Activated T-cell treated with anti-CD3 and anti-CD28 coated beads, Interleukin-2, amount 50 U/mL, for 72 hours (primary cell): Measurements from ENCODE around the gene ACER1. TPM values are rescaled to one million over a fixed set of nuclear protein-coding genes. Genes with fewer than 3 reads are reported as not detected.
"Not testable (repeated sequence)": the region's sequence is repeated elsewhere in the genome, so short reads cannot be mapped to it uniquely, and the experiment has no call there.

Source experiments
- ATAC-seq, 2 donors: fragments of 150-1000 bp; cut with Tn5 transposase; replicated peaks in 1 of 2; 2 replicates each; pipeline ENCODE4 v1.10.0; 2021; ENCODE audit warnings: moderate library complexity in 2 of 2, mild to moderate bottlenecking in 1 of 2
- DNase-seq, 2 donors: peaks; one replicate each; pipeline ENCODE4 v3.0.0; 2021 to 2022; ENCODE audit warnings: mixed read lengths in 1 of 2
- H3K27ac Mint-ChIP-seq: one replicate; pipeline ENCODE4 v1.8.0; 2022; ENCODE audit warnings: mild to moderate bottlenecking, moderate library complexity, mixed read lengths
- H3K27me3 Mint-ChIP-seq: one replicate; pipeline ENCODE4 v1.8.0; 2022; ENCODE audit warnings: low read depth, mixed read lengths
- H3K36me3 Mint-ChIP-seq, 2 donors: one replicate each; pipeline ENCODE4 v1.8.0; 2022; ENCODE audit warnings: mixed read lengths in 2 of 2, mild to moderate bottlenecking in 1 of 2; ENCODE audit not compliant: insufficient read depth in 2 of 2
- H3K4me1 Mint-ChIP-seq: one replicate; pipeline ENCODE4 v1.8.0; 2022; ENCODE audit warnings: low read depth, mixed read lengths
- H3K4me3 Mint-ChIP-seq, 2 donors: one replicate each; pipeline ENCODE4 v1.8.0; 2022; ENCODE audit warnings: mild to moderate bottlenecking in 2 of 2, mixed read lengths in 2 of 2, moderate library complexity in 2 of 2
- H3K9me3 Mint-ChIP-seq, 2 donors: one replicate each; pipeline ENCODE4 v1.8.0; 2022; ENCODE audit warnings: mixed read lengths in 2 of 2
- total RNA-seq, 2 donors: library from RNA; stranded (reverse); gene quantifications; one replicate each; pipeline ENCODE4 v1.2.3, GENCODE V29; 2022

Gene ACER1
- total RNA-seq, 2 donors from 2014 or later, result 0.34 TPM; not detected in 1

- no peak overlapping the region for H3K4me3 Mint-ChIP-seq
- no peak overlapping the region for H3K27ac Mint-ChIP-seq
- no peaks in the 10 kb centered on the region for H3K4me1 Mint-ChIP-seq
- DNase-seq (no peak), ATAC-seq (no peak)
- no peaks in the 10 kb centered on the region for H3K9me3 Mint-ChIP-seq
- H3K36me3 Mint-ChIP-seq, result no peaks in the 10 kb centered on the region
- no peaks in the 10 kb centered on the region for H3K27me3 Mint-ChIP-seq
Observed at GRCh38 chr19:6312018-6312417, 21.4 kb downstream of the ACER1 start.

- Mint-ChIP-seq H3K36me3 (peaks cover 0 to 4% of the 10 kb centered on the region in 2 donors), H3K27ac (no peak overlapping the region), H3K4me3 (no peak overlapping the region), H3K27me3 (no peaks in the 10 kb centered on the region), H3K4me1 (no peaks in the 10 kb centered on the region), H3K9me3 (peaks cover 0 to 4% of the 10 kb centered on the region in 2 donors)
- DNase-seq (no peak), ATAC-seq (no peak)
Observed at GRCh38 chr19:6298413-6298812, 35.0 kb downstream of the ACER1 start.

GRCh38 chr19:6297202-6297601 lies 36.2 kb downstream of the ACER1 start:
- H3K9me3 Mint-ChIP-seq, result peaks cover 3 to 4% of the 10 kb centered on the region in 2 donors
- peaks cover 4 to 9% of the 10 kb centered on the region in 2 donors for H3K36me3 Mint-ChIP-seq
- no peaks in the 10 kb centered on the region for H3K27me3 Mint-ChIP-seq
- no peaks in the 10 kb centered on the region for H3K4me1 Mint-ChIP-seq
- no peak overlapping the region for H3K27ac Mint-ChIP-seq
- DNase-seq (no peak), ATAC-seq (no peak)
- H3K4me3 Mint-ChIP-seq, result no peak overlapping the region

GRCh38 chr19:6292006-6292405 lies 41.4 kb downstream of the ACER1 start:
- Mint-ChIP-seq H3K27me3 (no peaks in the 10 kb centered on the region), H3K4me3 (no peak overlapping the region), H3K36me3 (peaks cover 24 to 29% of the 10 kb centered on the region in 2 donors), H3K9me3 (peaks cover 10 to 20% of the 10 kb centered on the region in 2 donors), H3K27ac (no peak overlapping the region), H3K4me1 (no peaks in the 10 kb centered on the region)
- no peak for ATAC-seq
- no peak for DNase-seq

- H3K36me3 Mint-ChIP-seq, result peaks cover 24 to 27% of the 10 kb centered on the region in 2 donors
- ATAC-seq, result no peak
- no peak overlapping the region for H3K27ac Mint-ChIP-seq
- H3K9me3 Mint-ChIP-seq, result peaks cover 6 to 20% of the 10 kb centered on the region in 2 donors
- H3K4me1 Mint-ChIP-seq, result no peaks in the 10 kb centered on the region
- H3K4me3 Mint-ChIP-seq, result no peak overlapping the region
- DNase-seq, result no peak
- H3K27me3 Mint-ChIP-seq, result no peaks in the 10 kb centered on the region
Observed at GRCh38 chr19:6288737-6289136, 44.7 kb downstream of the ACER1 start.

- ATAC-seq (no peak), DNase-seq (no peak)
- Mint-ChIP-seq H3K27ac (no peak overlapping the region), H3K36me3 (peaks cover 21 to 23% of the 10 kb centered on the region in 2 donors), H3K4me1 (no peaks in the 10 kb centered on the region), H3K27me3 (no peaks in the 10 kb centered on the region), H3K9me3 (peaks cover 6 to 17% of the 10 kb centered on the region in 2 donors), H3K4me3 (no peak overlapping the region)
Observed at GRCh38 chr19:6287269-6287885, 46.0 kb downstream of the ACER1 start.

GRCh38 chr19:6286676-6287075 lies 46.7 kb downstream of the ACER1 start:
- H3K27me3 Mint-ChIP-seq, result no peaks in the 10 kb centered on the region
- no peak overlapping the region for H3K4me3 Mint-ChIP-seq
- ATAC-seq, result no peak
- H3K36me3 Mint-ChIP-seq, result peaks cover 16 to 18% of the 10 kb centered on the region in 2 donors
- H3K27ac Mint-ChIP-seq, result no peak overlapping the region
- H3K9me3 Mint-ChIP-seq, result peaks cover 6 to 15% of the 10 kb centered on the region in 2 donors
- H3K4me1 Mint-ChIP-seq, result no peaks in the 10 kb centered on the region
- DNase-seq, result no peak

- ATAC-seq, H3K27me3 Mint-ChIP-seq, H3K4me3 Mint-ChIP-seq, H3K36me3 Mint-ChIP-seq, DNase-seq, H3K9me3 Mint-ChIP-seq, H3K27ac Mint-ChIP-seq: not testable (repeated sequence)
- peaks cover 18% of the 10 kb centered on the region for H3K4me1 Mint-ChIP-seq
Observed at GRCh38 chr19:6282393-6282792, 51.0 kb downstream of the ACER1 start.

- peak; percentile 97 to 98 for DNase-seq
- Mint-ChIP-seq H3K9me3 (peaks cover 0 to 2% of the 10 kb centered on the region in 2 donors), H3K4me3 (peak within 1 kb of the TSS; percentile 90 to 97)
Observed at GRCh38 chr19:6279931-6280591, 53.4 kb downstream of the ACER1 start, which contains the start of gene MLLT1. MLLT1 (minus strand) TSS chr19:6279975; CDS start chr19:6279784, 191 bp downstream.

GRCh38 chr19:6279620-6279930 lies 53.8 kb downstream of the ACER1 start:
- ATAC-seq (peak; percentile 57 to 62), DNase-seq (no peak)
- Mint-ChIP-seq H3K4me3 (peak overlapping the region in 1 of 2 donors; percentile 52), H3K9me3 (peaks cover 0 to 2% of the 10 kb centered on the region in 2 donors), H3K4me1 (peaks cover 46% of the 10 kb centered on the region), H3K27ac (no peak overlapping the region), H3K36me3 (peaks cover 0 to 3% of the 10 kb centered on the region in 2 donors), H3K27me3 (no peaks in the 10 kb centered on the region)

More at GRCh38 chr19:6279931-6280591, 53.4 kb downstream of the ACER1 start, which contains the start of gene MLLT1:
- Mint-ChIP-seq H3K27me3 (no peaks in the 10 kb centered on the region), H3K27ac (peak within 1 kb of the TSS; percentile 98), H3K4me1 (peaks cover 42% of the 10 kb centered on the region), H3K36me3 (peaks cover 1 to 3% of the 10 kb centered on the region in 2 donors)
- ATAC-seq, result peak; percentile 98

GRCh38 chr19:6278740-6279619 lies 54.4 kb downstream of the ACER1 start:
- H3K4me3 Mint-ChIP-seq, result peak overlapping the region; percentile 90 to 97
- H3K27ac Mint-ChIP-seq, result peak overlapping the region; percentile 98
- H3K4me1 Mint-ChIP-seq, result peaks cover 49% of the 10 kb centered on the region
- no peak for ATAC-seq
- peaks cover 0 to 2% of the 10 kb centered on the region in 2 donors for H3K9me3 Mint-ChIP-seq
- peaks cover 0 to 3% of the 10 kb centered on the region in 2 donors for H3K36me3 Mint-ChIP-seq
- DNase-seq, result peak in 1 of 2 donors; percentile 8
- H3K27me3 Mint-ChIP-seq, result no peaks in the 10 kb centered on the region

- no peak for ATAC-seq
- Mint-ChIP-seq H3K27ac (peak overlapping the region; percentile 98), H3K36me3 (peaks cover 0 to 3% of the 10 kb centered on the region in 2 donors)
Observed at GRCh38 chr19:6278051-6278450, 55.4 kb downstream of the ACER1 start.

GRCh38 chr19:6276447-6276846 lies 57.0 kb downstream of the ACER1 start:
- Mint-ChIP-seq H3K27me3 (no peaks in the 10 kb centered on the region), H3K36me3 (peaks cover 0 to 3% of the 10 kb centered on the region in 2 donors), H3K27ac (no peak overlapping the region), H3K4me3 (no peak overlapping the region), H3K9me3 (peaks cover 0 to 2% of the 10 kb centered on the region in 2 donors), H3K4me1 (peaks cover 59% of the 10 kb centered on the region)
- ATAC-seq (no peak), DNase-seq (no peak)

More at GRCh38 chr19:6278051-6278450, 55.4 kb downstream of the ACER1 start:
- H3K4me1 Mint-ChIP-seq, result peaks cover 49% of the 10 kb centered on the region
- H3K4me3 Mint-ChIP-seq, result peak overlapping the region; percentile 90 to 97
- H3K27me3 Mint-ChIP-seq, result no peaks in the 10 kb centered on the region
- no peak for DNase-seq
- peaks cover 0 to 2% of the 10 kb centered on the region in 2 donors for H3K9me3 Mint-ChIP-seq
